AG10803 (cell line): Measurements from ENCODE around the gene ASB8.

Experiments used
- DNase-seq: peaks from one replicate; pipeline ENCODE4 v3.0.0; 2010; ENCODE audit warnings: low read depth
- H3K4me3 ChIP-seq: 2 replicates; pipeline ENCODE4 v1.5.1; 2011; ENCODE audit warnings: mild to moderate bottlenecking, low read length, control low read depth
- CTCF ChIP-seq: conservative IDR thresholded peaks from 2 replicates; pipeline ENCODE4 v1.5.1; 2011; ENCODE audit warnings: mild to moderate bottlenecking, low read length, control low read depth, inconsistent platforms

The ASB8 gene

GRCh38 chr12:48189331-48190125, 32.2 kb upstream of the ASB8 start:
- peak; percentile 64 for DNase-seq
- no peak overlapping the region for H3K4me3 ChIP-seq
- peak; percentile 93 for TF ChIP-seq CTCF

- no peak overlapping the region for H3K4me3 ChIP-seq
- TF ChIP-seq CTCF, result no peak
- no peak for DNase-seq
These were observed 30.8 kb upstream of the ASB8 start for GRCh38 chr12:48187916-48188695.

GRCh38 chr12:48185181-48185919, 28.0 kb upstream of the ASB8 start:
- no peak for TF ChIP-seq CTCF
- no peak overlapping the region for H3K4me3 ChIP-seq
- no peak for DNase-seq

- DNase-seq, result no peak
- H3K4me3 ChIP-seq, result no peak overlapping the region
These were observed 27.2 kb upstream of the ASB8 start for GRCh38 chr12:48184549-48184922.

GRCh38 chr12:48183876-48184548, 26.7 kb upstream of the ASB8 start:
- no peak for DNase-seq
- no peak; the same call in 1 of the 2 replicates for TF ChIP-seq CTCF
- H3K4me3 ChIP-seq, result peak overlapping the region; percentile 77

More at GRCh38 chr12:48184549-48184922, 27.2 kb upstream of the ASB8 start:
- no peak for TF ChIP-seq CTCF

- DNase-seq, result peak; percentile 70
- H3K4me3 ChIP-seq, result peak within 1 kb of the TSS; percentile 77
These were observed 26.0 kb upstream of the ASB8 start, which contains the start of gene CCDC184 for GRCh38 chr12:48183091-48183875. TSS of gene CCDC184 (plus strand) at chr12:48183644. CDS start at chr12:48184123, 479 bp downstream.

More at GRCh38 chr12:48183091-48183875, 26.0 kb upstream of the ASB8 start, which contains the start of gene CCDC184:
- peak; percentile 38 for TF ChIP-seq CTCF
